ENCODE measurements around the gene AP5S1.

GRCh38 chr20:3787324-3788014 lies 32.9 kb upstream of the AP5S1 start:
- TF ChIP-seq CTCF (IDR thresholded peaks at IDR 0.05) (no peak), POLR2AphosphoS5 (IDR thresholded peaks at IDR 0.05; ENCODE audit: insufficient read depth in 1 of 2, low read depth in 1 of 2) (no peak), POLR2A (IDR thresholded peaks at IDR 0.05) (no peak)

Data from vagina (tissue), 2 donors.